D721Med (cell line): ENCODE data around the gene PLIN3.
"Not testable (repeated sequence)": the region's sequence is repeated elsewhere in the genome, so short reads cannot be mapped to it uniquely, and the experiment has no call there.

Experiments
- DNase-seq: peaks from one replicate; pipeline ENCODE4 v3.0.0; 2011; ENCODE audit warnings: low spot score; ENCODE audit not compliant: insufficient read length
- FAIRE-seq: peaks from 2 replicates; lab custom pipeline; 2011; peaks lifted over from hg19 to GRCh38; lab: Jason Lieb, UNC
- CTCF ChIP-seq: IDR thresholded peaks from 2 replicates; pipeline ENCODE4 v1.5.1; 2012; ENCODE audit warnings: mild to moderate bottlenecking, control low read depth; ENCODE audit not compliant: insufficient read depth; ENCODE audit errors: missing control alignments

Gene PLIN3

GRCh38 chr19:4795400-4795799 lies 72.1 kb downstream of the PLIN3 start:
- no peak for DNase-seq
- TF ChIP-seq CTCF, result no peak
- no peak for FAIRE-seq

GRCh38 chr19:4794971-4795370 lies 72.5 kb downstream of the PLIN3 start:
- no peak for TF ChIP-seq CTCF
- DNase-seq (no peak), FAIRE-seq (no peak)

- not testable (repeated sequence) for DNase-seq, FAIRE-seq
These were observed 74.2 kb downstream of the PLIN3 start for GRCh38 chr19:4793278-4793677.

- not testable (repeated sequence) for DNase-seq, FAIRE-seq
These were observed 74.6 kb downstream of the PLIN3 start for GRCh38 chr19:4792866-4793195.

- not testable (repeated sequence) for DNase-seq, FAIRE-seq
These were observed 75.2 kb downstream of the PLIN3 start for GRCh38 chr19:4792019-4792865.

- FAIRE-seq, result peak; percentile 64
- DNase-seq, result peak; percentile 78
- peak; percentile 94 for TF ChIP-seq CTCF
These were observed 76.1 kb downstream of the PLIN3 start, which contains the start of gene FEM1A for GRCh38 chr19:4791183-4792018. TSS of gene FEM1A (plus strand) at chr19:4791734. CDS start at chr19:4791855, 121 bp downstream.
